Parathyroid adenoma (tissue), 2 donors: ENCODE data around the gene LHX4.

Experiments used
- H2AFZ ChIP-seq: fragments of 300-600 bp; sonication (generic); one replicate; pipeline ENCODE4 v1.7.0; 2017; ENCODE audit warnings: antibody characterized with exemption, mild to moderate bottlenecking
- H3K27ac ChIP-seq: fragments of 300-600 bp; sonication (generic); one replicate; pipeline ENCODE4 v1.7.0; 2017
- H3K27me3 ChIP-seq: fragments of 300-600 bp; sonication (generic); one replicate; pipeline ENCODE4 v1.7.0; 2017; ENCODE audit warnings: low read length; ENCODE audit not compliant: control insufficient read depth, insufficient read depth
- H3K36me3 ChIP-seq: fragments of 300-600 bp; sonication (generic); one replicate; pipeline ENCODE4 v1.7.0; 2017; ENCODE audit warnings: low read length; ENCODE audit not compliant: control insufficient read depth, insufficient read depth
- H3K4me1 ChIP-seq: fragments of 300-600 bp; sonication (generic); one replicate; pipeline ENCODE4 v1.7.0; 2017; ENCODE audit warnings: control low read depth
- H3K4me2 ChIP-seq: fragments of 300-600 bp; sonication (generic); one replicate; pipeline ENCODE4 v1.7.0; 2017; ENCODE audit warnings: low read length
- H3K4me3 ChIP-seq: fragments of 300-600 bp; sonication (generic); one replicate; pipeline ENCODE4 v1.7.0; 2017; ENCODE audit warnings: low read depth, low read length
- H3K79me2 ChIP-seq: fragments of 300-600 bp; sonication (generic); one replicate; pipeline ENCODE4 v1.7.0; 2017; ENCODE audit warnings: control low read depth
- H3K9ac ChIP-seq: fragments of 300-600 bp; sonication (generic); one replicate; pipeline ENCODE4 v1.7.0; 2017; ENCODE audit warnings: mild to moderate bottlenecking
- H3K9me3 ChIP-seq: fragments of 300-600 bp; sonication (generic); one replicate; pipeline ENCODE4 v1.7.0; 2017; ENCODE audit warnings: low read length; ENCODE audit not compliant: control insufficient read depth
- CTCF ChIP-seq: fragments of 300-600 bp; sonication (generic); IDR thresholded peaks from one replicate; pipeline ENCODE4 v1.7.0; 2017; ENCODE audit warnings: antibody characterized with exemption, mild to moderate bottlenecking
- donor health status: primary hyperparathyroidism.

LHX4 gene

DNA sequence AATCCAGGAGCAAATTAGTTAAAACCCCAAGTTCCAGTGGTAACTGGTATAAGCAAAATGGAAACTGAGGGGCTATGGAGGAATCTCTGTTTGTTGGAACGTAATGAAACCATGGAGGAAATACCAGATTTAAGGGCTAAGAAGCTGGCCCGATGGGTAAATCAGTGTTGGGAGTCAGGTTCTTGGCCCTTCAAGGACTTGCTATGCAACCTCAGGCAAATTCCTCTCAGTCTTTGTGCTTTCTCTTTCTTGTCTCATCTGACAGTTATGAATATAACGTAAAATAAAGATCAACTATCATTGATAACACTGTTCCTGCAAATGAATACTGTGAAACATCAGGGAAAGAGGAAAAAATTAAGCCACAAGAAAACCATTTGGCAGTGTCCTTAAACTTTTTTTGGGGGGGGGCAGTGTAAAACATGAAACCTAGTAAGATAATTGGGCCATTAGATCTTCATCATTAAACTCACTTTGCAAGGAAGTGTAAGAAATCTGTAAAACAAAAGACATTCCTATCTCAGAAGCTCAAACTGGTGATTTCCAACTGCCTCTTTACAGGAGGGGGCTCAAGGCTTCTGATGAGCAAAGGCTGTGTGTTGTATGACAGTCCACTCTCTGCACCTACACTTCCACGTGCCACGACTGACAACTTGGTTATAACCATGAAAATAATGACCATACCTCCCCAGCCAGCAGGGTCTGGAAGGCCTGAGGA, 47.6 kb downstream of the LHX4 start:
- TF ChIP-seq CTCF: no peak
- Histone ChIP-seq H3K27me3 (no peaks in the 10 kb centered on the region), H3K4me2 (no peak overlapping the region), H3K9ac (no peak overlapping the region), H3K4me3 (no peak overlapping the region), H3K4me1 (no peaks in the 10 kb centered on the region), H3K9me3 (no peaks in the 10 kb centered on the region), H3K79me2 (no peaks in the 10 kb centered on the region), H3K36me3 (no peaks in the 10 kb centered on the region), H3K27ac (no peak overlapping the region), H2AFZ (no peak overlapping the region)

DNA sequence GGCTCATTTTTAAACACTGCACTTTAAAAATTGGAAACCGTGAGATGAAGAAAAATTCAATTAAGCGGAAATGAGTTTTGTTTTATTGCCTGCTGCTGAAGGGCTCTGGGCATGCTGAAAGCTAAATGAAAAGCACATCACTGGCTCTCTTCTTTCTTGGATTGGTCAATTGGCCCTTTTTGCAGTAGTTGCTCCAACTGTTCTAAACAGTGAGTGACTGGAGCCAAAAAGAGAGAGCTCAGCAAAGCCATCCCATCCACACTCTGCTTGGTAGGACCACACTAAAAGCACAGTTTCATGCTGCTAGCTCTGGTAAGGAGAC, 48.1 kb downstream of the LHX4 start:
- Histone ChIP-seq H2AFZ (no peak overlapping the region), H3K4me1 (no peaks in the 10 kb centered on the region), H3K4me3 (no peak overlapping the region), H3K36me3 (no peaks in the 10 kb centered on the region), H3K27ac (no peak overlapping the region), H3K9me3 (no peaks in the 10 kb centered on the region), H3K4me2 (no peak overlapping the region), H3K79me2 (no peaks in the 10 kb centered on the region), H3K9ac (no peak overlapping the region), H3K27me3 (no peaks in the 10 kb centered on the region)
- no peak for TF ChIP-seq CTCF

DNA sequence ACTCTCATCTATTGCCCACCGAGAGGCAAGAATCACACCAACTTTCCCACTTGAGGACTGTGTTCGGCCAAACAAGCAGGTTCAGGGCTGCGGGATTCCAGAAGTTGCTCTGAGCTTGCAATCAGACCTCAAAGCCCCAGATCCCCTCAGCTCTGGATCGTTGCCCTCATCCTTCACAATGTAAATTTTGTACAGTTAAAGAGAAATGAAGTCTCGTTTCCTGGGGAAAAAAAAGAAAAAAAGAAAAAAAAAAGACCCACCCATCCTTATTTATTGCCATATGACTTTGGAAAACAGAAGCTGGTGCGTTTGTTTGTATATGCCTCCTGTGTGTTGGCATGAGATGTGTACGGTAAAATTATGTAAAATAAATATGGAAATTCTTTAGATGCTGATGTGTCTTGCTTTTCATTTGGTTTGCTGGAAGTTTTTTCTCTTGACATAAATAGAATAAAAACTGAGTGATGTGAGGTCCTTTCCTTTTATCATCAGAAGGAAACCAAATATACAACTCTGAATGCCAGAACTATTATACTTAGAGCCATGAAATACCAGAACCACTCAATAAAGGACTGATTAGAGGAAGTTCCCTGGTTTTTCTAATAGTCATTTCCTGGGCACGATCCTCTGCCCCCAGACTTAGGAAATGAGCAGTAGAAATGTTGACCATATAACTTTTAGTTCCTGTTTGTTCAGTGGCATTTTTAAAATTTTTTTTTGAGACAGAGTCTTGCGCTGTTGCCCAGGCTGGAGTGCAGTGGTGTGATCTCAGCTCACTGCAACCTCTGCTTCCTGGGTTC, 48.7 kb downstream of the LHX4 start:
- no peaks in the 10 kb centered on the region for H3K79me2 ChIP-seq

DNA sequence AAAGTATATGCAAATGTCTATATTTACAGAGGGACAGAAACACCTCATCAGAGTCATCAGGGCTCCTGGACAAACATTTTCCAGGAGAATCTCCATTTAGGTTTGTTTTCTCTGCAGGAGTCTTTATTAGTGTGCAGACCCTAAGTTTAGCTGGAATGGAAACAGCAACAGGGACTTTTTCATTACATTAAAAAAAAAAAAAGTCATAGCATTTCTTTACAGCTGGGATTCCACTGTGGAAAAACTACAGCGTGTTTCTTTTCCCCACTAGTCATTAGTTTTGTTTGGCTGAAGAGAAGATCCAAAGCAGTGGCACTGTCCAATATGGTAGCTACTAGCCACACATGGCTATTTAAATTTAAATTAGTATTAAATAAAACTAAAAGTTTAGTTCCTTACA, 49.6 kb downstream of the LHX4 start:
- H3K4me3 ChIP-seq: no peak overlapping the region
- TF ChIP-seq CTCF: no peak

More for the DNA sequence above, 48.7 kb downstream of the LHX4 start:
- no peak overlapping the region for H2AFZ ChIP-seq
- no peak overlapping the region for H3K9ac ChIP-seq
- no peak overlapping the region for H3K4me3 ChIP-seq
- H3K36me3 ChIP-seq: no peaks in the 10 kb centered on the region
- TF ChIP-seq CTCF: no peak
- no peaks in the 10 kb centered on the region for H3K4me1 ChIP-seq
- no peaks in the 10 kb centered on the region for H3K9me3 ChIP-seq
- H3K27me3 ChIP-seq: no peaks in the 10 kb centered on the region
- H3K4me2 ChIP-seq: no peak overlapping the region
- H3K27ac ChIP-seq: no peak overlapping the region

DNA sequence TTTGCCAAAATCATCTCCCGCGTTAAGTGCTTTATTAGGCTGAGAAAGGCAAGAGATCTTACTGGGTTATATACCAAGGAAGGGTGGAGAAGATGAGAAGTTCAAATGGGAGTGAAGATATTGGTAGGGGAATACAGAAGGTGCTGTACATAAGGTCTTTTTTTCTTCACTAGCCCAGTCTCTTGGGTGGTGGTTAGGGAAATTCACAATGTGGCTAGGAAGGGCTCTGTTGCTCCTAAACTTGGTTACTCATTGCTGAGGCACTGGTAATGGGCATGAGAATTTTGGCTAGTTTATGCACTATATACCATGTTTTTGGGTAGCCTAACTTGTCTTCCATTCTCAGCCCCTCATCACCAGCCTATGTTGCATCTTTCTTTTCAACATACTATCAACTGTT, 50.6 kb downstream of the LHX4 start:
- Histone ChIP-seq H3K9ac (no peak overlapping the region), H3K9me3 (no peaks in the 10 kb centered on the region), H3K4me1 (no peaks in the 10 kb centered on the region), H2AFZ (no peak overlapping the region), H3K4me2 (no peak overlapping the region), H3K36me3 (no peaks in the 10 kb centered on the region), H3K4me3 (no peak overlapping the region), H3K79me2 (no peaks in the 10 kb centered on the region), H3K27ac (no peak overlapping the region), H3K27me3 (no peaks in the 10 kb centered on the region)
- no peak for TF ChIP-seq CTCF

More for the DNA sequence above, 49.6 kb downstream of the LHX4 start:
- H3K36me3 ChIP-seq: no peaks in the 10 kb centered on the region
- no peak overlapping the region for H3K9ac ChIP-seq
- no peak overlapping the region for H3K27ac ChIP-seq
- no peaks in the 10 kb centered on the region for H3K4me1 ChIP-seq
- no peaks in the 10 kb centered on the region for H3K9me3 ChIP-seq
- no peaks in the 10 kb centered on the region for H3K27me3 ChIP-seq
- no peak overlapping the region for H3K4me2 ChIP-seq
- H2AFZ ChIP-seq: no peak overlapping the region
- no peaks in the 10 kb centered on the region for H3K79me2 ChIP-seq
